H1 (cell line): Measurements from ENCODE around the gene PITPNM1. TPM values are rescaled to one million over a fixed set of nuclear protein-coding genes. Genes with fewer than 3 reads are reported as not detected.

ENCODE experiments used
- BCL11A ChIP-seq, 2 experiments: IDR thresholded peaks; one replicate each; pipeline ENCODE4 v1.6.1; 2011; ENCODE audit warnings: low read depth in 2 of 2, low read length in 2 of 2, mild to moderate bottlenecking in 2 of 2
- JUND ChIP-seq: IDR thresholded peaks from 2 replicates; pipeline ENCODE4 v1.6.1; 2011; ENCODE audit warnings: mild to moderate bottlenecking, improper control_type of control experiment, low read length
- polyA plus RNA-seq, 7 experiments: library from polyadenylated mRNA; depleted of rRNA in 3 of 7; stranded (reverse) in 5 of 7; unstranded in 2 of 7; fragments of >200 nt in 5 of 7; fragments of 200-250 nt in 2 of 7; gene quantifications; 1 replicate in 5 of 7; 2 replicates in 1 of 7; 4 replicates in 1 of 7; pipeline versions ENCODE4 v1.2.1 to v1.2.3, GENCODE V29; 2011 to 2013; ENCODE audit warnings: missing spikeins in 2 of 7, mixed read lengths in 2 of 7
- total RNA-seq: library from RNA; stranded (reverse); fragmentation: NEBNext Ultra II Directional; extraction: Animal tissue kit (Norgen Biotek cat#: 25700); gene quantifications from 2 replicates; pipeline ENCODE4 v1.2.1, GENCODE V29; 2021
- TF ChIP-seq, protein P1 (sequence below): IDR thresholded peaks from 2 replicates; pipeline ENCODE4 v1.6.1; 2011; ENCODE audit warnings: low read depth, mild to moderate bottlenecking, low read length; ENCODE audit not compliant: insufficient read depth
- TF ChIP-seq, protein P2 (sequence below): IDR thresholded peaks from 2 replicates; pipeline ENCODE4 v1.6.1; 2012; ENCODE audit warnings: inconsistent platforms

The PITPNM1 gene
- total and polyA plus RNA-seq, 2 of the 8 experiments (the other 6 are each of a cell fraction or from before 2014, with no cell fraction given) = 27.2 to 52.7 TPM

GRCh38 chr11:67457453-67457852 lies 47.7 kb downstream of the PITPNM1 start (continued):
- TF ChIP-seq JUND = no peak
- TF ChIP-seq, protein P1, sequence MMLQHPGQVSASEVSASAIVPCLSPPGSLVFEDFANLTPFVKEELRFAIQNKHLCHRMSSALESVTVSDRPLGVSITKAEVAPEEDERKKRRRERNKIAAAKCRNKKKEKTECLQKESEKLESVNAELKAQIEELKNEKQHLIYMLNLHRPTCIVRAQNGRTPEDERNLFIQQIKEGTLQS = no peak
- no peak for TF ChIP-seq BCL11A (IDR thresholded peaks at IDR 0.05; ENCODE audit: low read depth in 2 of 2, low read length in 2 of 2)
- TF ChIP-seq, protein P2, sequence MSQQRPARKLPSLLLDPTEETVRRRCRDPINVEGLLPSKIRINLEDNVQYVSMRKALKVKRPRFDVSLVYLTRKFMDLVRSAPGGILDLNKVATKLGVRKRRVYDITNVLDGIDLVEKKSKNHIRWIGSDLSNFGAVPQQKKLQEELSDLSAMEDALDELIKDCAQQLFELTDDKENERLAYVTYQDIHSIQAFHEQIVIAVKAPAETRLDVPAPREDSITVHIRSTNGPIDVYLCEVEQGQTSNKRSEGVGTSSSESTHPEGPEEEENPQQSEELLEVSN = no peak
- TF ChIP-seq, all 59 proteins: peak for 0
